Skeletal muscle tissue (tissue), 1 donor: ENCODE results near the gene CHRNA1. TPM values are rescaled to one million over a fixed set of nuclear protein-coding genes. Genes with fewer than 3 reads are reported as not detected.

Experiments used
- total RNA-seq: library from RNA; depleted of rRNA; stranded (reverse); fragments of >200 nt; gene quantifications from one replicate; pipeline ENCODE4 v1.2.3, GENCODE V29; 2014

The CHRNA1 gene
- total RNA-seq, 1 donor from 2014 or later, result 48.0 TPM

Other genes starting within 250 kb of the CHRNA1 start
- 16.2 TPM for gene WIPF1, start 166.7 kb downstream of the CHRNA1 start, total RNA-seq
- gene CHN1, start 240.9 kb upstream of the CHRNA1 start, total RNA-seq, result 7.8 TPM